WTC11 (cell line): Measurements from ENCODE around the gene TCP11.

ENCODE experiments used
- CREB1 ChIP-seq: sonication (generic); formaldehyde crosslinking; IDR thresholded peaks from 2 replicates; pipeline ENCODE4 v1.8.0; 2023; ENCODE audit warnings: mild to moderate bottlenecking, missing genetic modification reagents
- CTCF ChIP-seq: fragments of 200-600 bp; IDR thresholded peaks from 2 replicates; pipeline ENCODE4 v1.8.0; 2022; ENCODE audit warnings: antibody characterized with exemption
- E2F5 ChIP-seq: sonication (generic); formaldehyde crosslinking; IDR thresholded peaks from 2 replicates; pipeline ENCODE4 v1.8.1; 2022; ENCODE audit warnings: mild to moderate bottlenecking, moderate library complexity, missing genetic modification reagents
- FOXK1 ChIP-seq: sonication (generic); formaldehyde crosslinking; IDR thresholded peaks from 2 replicates; pipeline ENCODE4 v1.8.0; 2022; ENCODE audit warnings: mild to moderate bottlenecking, moderate library complexity, missing genetic modification reagents
- MAX ChIP-seq: sonication (generic); formaldehyde crosslinking; IDR thresholded peaks from 2 replicates; pipeline ENCODE4 v1.8.0; 2022; ENCODE audit warnings: mild to moderate bottlenecking, missing genetic modification reagents
- NR2C2 ChIP-seq: sonication (generic); formaldehyde crosslinking; IDR thresholded peaks from 2 replicates; pipeline ENCODE4 v1.8.0; 2022; ENCODE audit warnings: mild to moderate bottlenecking, missing genetic modification reagents
- SP1 ChIP-seq: sonication (generic); formaldehyde crosslinking; conservative IDR thresholded peaks from 2 replicates; pipeline ENCODE4 v1.8.1; 2022; ENCODE audit warnings: missing genetic modification reagents
- USF1 ChIP-seq: sonication (generic); formaldehyde crosslinking; IDR thresholded peaks from 2 replicates; pipeline ENCODE4 v1.8.0; 2022; ENCODE audit warnings: mild to moderate bottlenecking, missing genetic modification reagents
- USF2 ChIP-seq: sonication (generic); formaldehyde crosslinking; IDR thresholded peaks from 2 replicates; pipeline ENCODE4 v1.8.1; 2023; ENCODE audit warnings: mild to moderate bottlenecking, missing genetic modification reagents, moderate library complexity
- ZMAT4 ChIP-seq: fragments of 250-450 bp; sonication (Bioruptor Pico); IDR thresholded peaks from 2 replicates; pipeline ENCODE4 v1.9.0; 2021; ENCODE audit warnings: mild to moderate bottlenecking

GRCh38 chr6:35082733-35083403, 58.3 kb downstream of the TCP11 start:
- TF ChIP-seq CTCF (no peak), USF1 (CRISPR knock-in tag) (no peak), ZMAT4 (CRISPR knock-in tag) (no peak), SP1 (no peak), MAX (CRISPR knock-in tag) (no peak), USF2 (CRISPR knock-in tag) (no peak), FOXK1 (no peak), E2F5 (no peak), CREB1 (CRISPR knock-in tag) (no peak), NR2C2 (no peak)
